HCT116 (cell line): ENCODE measurements around the gene STK32C. TPM values are rescaled to one million over a fixed set of nuclear protein-coding genes. Genes with fewer than 3 reads are reported as not detected.

ENCODE experiments used
- ATAC-seq: fragments of 200-7000 bp; cut with Tn5 transposase; 2 replicates; pipeline ENCODE4 v1.9.1; 2020; ENCODE audit warnings: mild to moderate bottlenecking, moderate library complexity
- BruUV-seq: library from RNA; stranded (reverse); fragments of 400-500 nt; replicated peaks from 2 replicates; lab custom pipeline; 2021; lab: Mats Ljungman, UMichigan
- CTCF ChIA-PET: fragments of 300-600 bp; sonication (Branson Sonifier 250); formaldehyde crosslinking; loops from one replicate; lab custom pipeline; 2021; ENCODE audit warnings: antibody characterized with exemption; lab: Charles Lee
- POLR2A ChIA-PET: fragments of 300-600, 350-600 bp; sonication (Branson Sonifier 250); formaldehyde crosslinking; loops from one replicate; lab custom pipeline; 2021; ENCODE audit warnings: antibody characterized with exemption; lab: Charles Lee
- RAD21 ChIA-PET, 2 experiments: fragments of 300-600 bp; sonication (Branson Sonifier 250); formaldehyde crosslinking; loops; one replicate each; lab custom pipeline; 2023; ENCODE audit warnings: low total read pairs in 2 of 2; ENCODE audit not compliant: uncharacterized antibody in 2 of 2, unreplicated experiment in 2 of 2, low non-redundant PET in 1 of 2; lab: Charles Lee
- DNase-seq: peaks from one replicate; pipeline ENCODE4 v3.0.0-alpha.2; 2010; ENCODE audit warnings: low read depth, low spot score
- H2AFZ ChIP-seq: fragments of 200-600 bp; shearing (Covaris generic), sonication (generic); 2 replicates; pipeline ENCODE4 v1.6.1; 2017; ENCODE audit warnings: low read depth, mixed run types, mixed read lengths, antibody characterized with exemption, low read length; ENCODE audit not compliant: poor library complexity, severe bottlenecking
- H3K27ac ChIP-seq: 2 replicates; pipeline ENCODE4 v1.5.1; 2012; ENCODE audit warnings: low read depth, low read length
- H3K27me3 ChIP-seq: fragments of 200-600 bp; sonication (generic); 2 replicates; pipeline ENCODE4 v1.6.1; 2016; ENCODE audit warnings: mixed run types, low read length, mixed read lengths; ENCODE audit not compliant: insufficient read depth
- H3K36me3 ChIP-seq, 2 experiments: fragments of 200-500 bp in 1 of 2; fragments of 200-600 bp in 1 of 2; sonication (Bioruptor generic) in 1 of 2; sonication (generic) in 1 of 2; 2 replicates each; pipeline versions ENCODE4 v1.5.1 to v1.6.1; 2014 to 2016; ENCODE audit warnings: low read length in 2 of 2, inconsistent platforms in 1 of 2, mixed read lengths in 1 of 2, mixed run types in 1 of 2; ENCODE audit not compliant: insufficient read depth in 2 of 2, control insufficient read depth in 1 of 2
- H3K4me1 ChIP-seq, 2 experiments: fragments of 200-600 bp in 1 of 2; sonication (generic) in 1 of 2; 2 replicates each; pipeline versions ENCODE4 v1.5.1 to v1.6.1; 2012 to 2017; ENCODE audit warnings: low read length in 2 of 2, inconsistent platforms in 1 of 2, mild to moderate bottlenecking in 1 of 2, mixed read lengths in 1 of 2, mixed run types in 1 of 2, moderate library complexity in 1 of 2; ENCODE audit not compliant: insufficient read depth in 2 of 2, control insufficient read depth in 1 of 2
- H3K4me2 ChIP-seq: fragments of 200-600 bp; sonication (generic); 2 replicates; pipeline ENCODE4 v1.6.1; 2017; ENCODE audit warnings: mixed run types, low read length, mixed read lengths
- H3K4me3 ChIP-seq, 2 experiments: fragments of 200-600 bp in 1 of 2; sonication (generic) in 1 of 2; replicated peaks in 1 of 2; 2 replicates each; pipeline ENCODE4 v1.5.1; 2011 to 2016; ENCODE audit warnings: low read length in 2 of 2, control low read depth in 1 of 2, low read depth in 1 of 2, mild to moderate bottlenecking in 1 of 2, mixed read lengths in 1 of 2, mixed run types in 1 of 2
- H3K79me2 ChIP-seq: fragments of 200-600 bp; sonication (generic); 2 replicates; pipeline ENCODE4 v1.6.1; 2017; ENCODE audit warnings: mild to moderate bottlenecking, mixed run types, low read length, moderate library complexity, mixed read lengths; ENCODE audit not compliant: insufficient read depth
- H3K9ac ChIP-seq: fragments of 200-600 bp; sonication (generic); 2 replicates; pipeline ENCODE4 v1.6.1; 2016; ENCODE audit warnings: low read length, mixed read lengths
- H3K9me2 ChIP-seq: fragments of 200-600 bp; sonication (generic), shearing (Covaris generic); 2 replicates; pipeline ENCODE4 v1.6.1; 2017; ENCODE audit warnings: mixed run types, mild to moderate bottlenecking, moderate library complexity; ENCODE audit not compliant: insufficient read depth
- H3K9me3 ChIP-seq, 2 experiments: fragments of 200-500 bp in 1 of 2; fragments of 200-600 bp in 1 of 2; sonication (Bioruptor generic) in 1 of 2; sonication (generic) in 1 of 2; 2 replicates each; pipeline ENCODE4 v1.6.1; 2014 to 2017; ENCODE audit warnings: low read length in 2 of 2, mixed read lengths in 2 of 2, inconsistent platforms in 1 of 2, low read depth in 1 of 2, mild to moderate bottlenecking in 1 of 2, mixed run types in 1 of 2, moderate library complexity in 1 of 2; ENCODE audit not compliant: control insufficient read depth in 1 of 2, insufficient read depth in 1 of 2
- H4K20me1 ChIP-seq: fragments of 200-600 bp; sonication (generic), shearing (Covaris generic); 2 replicates; pipeline ENCODE4 v1.6.1; 2017; ENCODE audit warnings: mixed run types, mild to moderate bottlenecking, moderate library complexity; ENCODE audit not compliant: insufficient read depth
- ELF1 ChIP-seq: IDR thresholded peaks from 2 replicates; pipeline ENCODE4 v1.6.1; 2012; ENCODE audit warnings: low read depth, borderline replicate concordance
- EZH2 ChIP-seq: fragments of 200-600 bp; sonication (generic); IDR thresholded peaks from 2 replicates; pipeline ENCODE4 v1.6.1; 2017; ENCODE audit warnings: antibody characterized with exemption, mixed run types
- POLR2AphosphoS5 ChIP-seq: IDR thresholded peaks from 2 replicates; pipeline ENCODE4 v1.6.1; 2011; ENCODE audit warnings: mild to moderate bottlenecking, low read depth, low read length, moderate library complexity
- REST ChIP-seq: IDR thresholded peaks from 2 replicates; pipeline ENCODE4 v1.6.1; 2012; ENCODE audit warnings: low read depth
- TCF7L2 ChIP-seq: IDR thresholded peaks from 2 replicates; pipeline ENCODE4 v1.7.0; 2011; ENCODE audit warnings: borderline replicate concordance, inconsistent platforms; ENCODE audit not compliant: insufficient read depth, insufficient read length; ENCODE audit errors: extremely low read depth
- YY1 ChIP-seq: IDR thresholded peaks from 2 replicates; pipeline ENCODE4 v1.6.1; 2011; ENCODE audit warnings: low read length, low read depth, moderate library complexity, mild to moderate bottlenecking; ENCODE audit not compliant: insufficient replicate concordance; ENCODE audit errors: extremely low read depth
- ZNF274 ChIP-seq: fragments of 200-500 bp; sonication (Bioruptor generic); IDR thresholded peaks from 2 replicates; pipeline ENCODE4 v1.6.1; 2014; ENCODE audit warnings: mild to moderate bottlenecking, low read depth, low read length, inconsistent platforms
- intact Hi-C: fragments of 100-400 bp; cut with micrococcal nuclease; formaldehyde crosslinking; loops from 2 replicates; pipeline ENCODE4 v1.10.0; 2022
- total RNA-seq: library from RNA; stranded (reverse); gene quantifications from one replicate; pipeline ENCODE4 v1.2.1, GENCODE V29; 2021; ENCODE audit not compliant: unreplicated experiment
- TF ChIP-seq, protein P1 (sequence below): IDR thresholded peaks from 2 replicates; pipeline ENCODE4 v1.6.1; 2011; ENCODE audit warnings: mild to moderate bottlenecking, low read length, moderate library complexity; ENCODE audit not compliant: insufficient replicate concordance; ENCODE audit errors: extremely low read depth
- TF ChIP-seq, protein P2 (sequence below): IDR thresholded peaks from 2 replicates; pipeline ENCODE4 v1.6.1; 2012

The STK32C gene
- total RNA-seq, 1 experiment from 2014 or later: 29.7 TPM

GRCh38 chr10:132290631-132291030 lies 17.1 kb downstream of the STK32C start (continued):
- TF ChIP-seq REST (no peak), ELF1 (no peak)

DNA sequence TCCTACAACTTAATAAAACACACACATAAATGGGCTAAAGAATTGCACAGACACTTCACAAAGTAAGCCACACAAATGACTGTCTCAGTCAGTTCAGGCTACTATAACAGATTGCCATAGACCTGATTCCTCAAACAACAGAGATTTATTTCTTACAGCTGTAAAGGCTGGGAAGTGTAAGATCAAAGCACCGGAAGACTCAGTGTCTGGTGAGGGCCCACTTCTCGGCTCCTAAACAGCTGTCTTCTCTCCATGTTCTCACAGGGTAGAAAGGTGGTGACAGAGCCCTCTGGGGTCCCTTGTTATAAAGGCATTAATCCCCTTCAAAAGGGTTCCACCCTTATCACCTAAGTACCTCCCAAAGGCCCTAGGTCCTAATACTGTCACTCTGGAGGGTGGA lies 18.3 kb downstream of the STK32C start:
- H3K79me2 ChIP-seq: no peaks in the 10 kb centered on the region
- no peak for DNase-seq
- no peak overlapping the region for H3K4me2 ChIP-seq
- ChIA-PET POLR2A (no interaction called here), CTCF (no interaction called here), RAD21 (no interaction called here)
- ATAC-seq: no peak
- BruUV-seq: no TSS peak
- H3K9ac ChIP-seq: no peak overlapping the region
- no peaks in the 10 kb centered on the region for H3K9me2 ChIP-seq
- intact Hi-C loops: no loop called here
- H3K4me1 ChIP-seq: no peaks in the 10 kb centered on the region
- no peak overlapping the region for H3K27ac ChIP-seq
- TF ChIP-seq YY1 (no peak), ZNF274 (no peak), POLR2AphosphoS5 (no peak), REST (no peak), TCF7L2 (no peak), EZH2 (no peak)
- TF ChIP-seq, protein P1, sequence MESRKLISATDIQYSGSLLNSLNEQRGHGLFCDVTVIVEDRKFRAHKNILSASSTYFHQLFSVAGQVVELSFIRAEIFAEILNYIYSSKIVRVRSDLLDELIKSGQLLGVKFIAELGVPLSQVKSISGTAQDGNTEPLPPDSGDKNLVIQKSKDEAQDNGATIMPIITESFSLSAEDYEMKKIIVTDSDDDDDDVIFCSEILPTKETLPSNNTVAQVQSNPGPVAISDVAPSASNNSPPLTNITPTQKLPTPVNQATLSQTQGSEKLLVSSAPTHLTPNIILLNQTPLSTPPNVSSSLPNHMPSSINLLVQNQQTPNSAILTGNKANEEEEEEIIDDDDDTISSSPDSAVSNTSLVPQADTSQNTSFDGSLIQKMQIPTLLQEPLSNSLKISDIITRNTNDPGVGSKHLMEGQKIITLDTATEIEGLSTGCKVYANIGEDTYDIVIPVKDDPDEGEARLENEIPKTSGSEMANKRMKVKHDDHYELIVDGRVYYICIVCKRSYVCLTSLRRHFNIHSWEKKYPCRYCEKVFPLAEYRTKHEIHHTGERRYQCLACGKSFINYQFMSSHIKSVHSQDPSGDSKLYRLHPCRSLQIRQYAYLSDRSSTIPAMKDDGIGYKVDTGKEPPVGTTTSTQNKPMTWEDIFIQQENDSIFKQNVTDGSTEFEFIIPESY: no peak
- TF ChIP-seq, protein P2, sequence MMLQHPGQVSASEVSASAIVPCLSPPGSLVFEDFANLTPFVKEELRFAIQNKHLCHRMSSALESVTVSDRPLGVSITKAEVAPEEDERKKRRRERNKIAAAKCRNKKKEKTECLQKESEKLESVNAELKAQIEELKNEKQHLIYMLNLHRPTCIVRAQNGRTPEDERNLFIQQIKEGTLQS: no peak
- H3K27me3 ChIP-seq: no peaks in the 10 kb centered on the region
- no peak overlapping the region for H3K4me3 ChIP-seq
- H4K20me1 ChIP-seq: no peaks in the 10 kb centered on the region
- no peaks in the 10 kb centered on the region for H3K36me3 ChIP-seq
- no peak overlapping the region for H2AFZ ChIP-seq
- no peaks in the 10 kb centered on the region for H3K9me3 ChIP-seq
